ENCODE data around the gene SLC35F1. TPM values are rescaled to one million over a fixed set of nuclear protein-coding genes. Genes with fewer than 3 reads are reported as not detected.

The SLC35F1 gene
- total and polyA plus RNA-seq, 3 experiments from 2014 or later: not detected

DNA sequence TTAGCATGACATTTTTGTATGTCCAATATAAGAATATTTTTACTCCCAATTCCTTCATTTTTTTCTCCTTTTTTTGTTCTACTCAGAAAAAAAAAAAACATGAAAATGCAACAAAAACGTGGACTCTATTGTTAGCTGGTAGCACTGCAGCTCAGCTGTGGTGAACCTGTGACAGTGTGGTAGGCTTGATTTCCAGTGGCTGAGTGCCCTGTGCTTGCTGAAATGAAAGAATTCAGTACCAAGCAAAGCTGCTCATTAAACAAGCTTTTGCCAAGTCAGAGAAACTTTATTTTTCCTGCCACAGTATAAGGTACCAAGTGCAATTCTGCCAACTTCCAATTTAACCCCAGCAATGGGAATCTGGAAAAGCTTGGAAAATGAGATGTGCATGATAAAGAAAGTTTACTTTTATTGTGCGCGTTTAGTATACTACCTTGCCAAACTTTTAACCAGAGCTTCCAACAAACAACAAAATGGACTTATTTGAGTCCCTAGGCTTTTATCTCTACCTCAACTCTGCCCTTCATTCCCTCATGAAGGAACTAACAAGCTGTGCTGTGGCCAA is 215.2 kb downstream of the SLC35F1 start:
- H3K4me1 ChIP-seq (ENCODE audit: insufficient read depth, low read length): no peaks in the 10 kb centered on the region
- H3K4me3 Mint-ChIP-seq: no peak overlapping the region
- no peaks in the 10 kb centered on the region for H3K9me3 ChIP-seq (ENCODE audit: low read length)
- no peaks in the 10 kb centered on the region for H3K36me3 Mint-ChIP-seq
- ChIA-PET CTCF (no interaction called here), POLR2A (no interaction called here)
- no peak overlapping the region for H3K27ac Mint-ChIP-seq
- H3K36me3 ChIP-seq (ENCODE audit: insufficient read depth, low read length): no peaks in the 10 kb centered on the region
- peaks cover 0 to 8% (median 0%) of the 10 kb centered on the region in 3 donors for H3K4me1 Mint-ChIP-seq
- H3K27me3 ChIP-seq (ENCODE audit: insufficient read depth, low read length, poor library complexity, severe bottlenecking): no peaks in the 10 kb centered on the region
- no peaks in the 10 kb centered on the region for H3K9me3 Mint-ChIP-seq
- H3K27ac ChIP-seq (ENCODE audit: low read depth, low read length): no peak overlapping the region
- H3K27me3 Mint-ChIP-seq: peaks cover 3 to 12% of the 10 kb centered on the region in 2 donors
- H3K4me3 ChIP-seq (ENCODE audit: low read length): no peak overlapping the region
- DNase-seq: no peak

DNA sequence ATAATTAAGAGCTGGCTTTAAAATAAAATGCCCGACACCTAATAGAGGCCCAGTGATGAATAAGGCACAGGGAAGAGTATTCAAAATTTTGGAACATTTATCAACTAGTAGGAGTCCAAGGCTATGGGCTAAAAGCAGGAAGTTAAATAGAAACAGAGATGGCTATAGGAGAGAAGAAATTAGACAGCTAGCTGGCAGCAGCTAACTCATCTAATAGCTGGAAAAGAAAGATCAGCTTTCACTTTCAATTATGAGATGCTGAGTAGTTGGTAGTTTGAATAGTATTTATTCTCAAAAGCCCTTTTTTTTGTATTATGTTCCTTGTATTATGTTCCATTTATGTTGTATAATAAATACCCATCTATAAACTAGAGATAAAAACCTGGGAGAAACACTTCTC is 215.7 kb downstream of the SLC35F1 start:
- H3K36me3 Mint-ChIP-seq: no peaks in the 10 kb centered on the region
- peaks cover 0 to 8% (median 0%) of the 10 kb centered on the region in 3 donors for H3K4me1 Mint-ChIP-seq
- Histone ChIP-seq H3K9me3 (ENCODE audit: low read length) (no peaks in the 10 kb centered on the region), H3K27ac (ENCODE audit: low read depth, low read length) (no peak overlapping the region), H3K27me3 (ENCODE audit: insufficient read depth, low read length, poor library complexity, severe bottlenecking) (no peaks in the 10 kb centered on the region), H3K4me3 (ENCODE audit: low read length) (no peak overlapping the region), H3K4me1 (ENCODE audit: insufficient read depth, low read length) (no peaks in the 10 kb centered on the region), H3K36me3 (ENCODE audit: insufficient read depth, low read length) (no peaks in the 10 kb centered on the region)
- POLR2A ChIA-PET: no interaction called here
- peaks cover 3 to 12% of the 10 kb centered on the region in 2 donors for H3K27me3 Mint-ChIP-seq
- CTCF ChIA-PET: no interaction called here
- DNase-seq: no peak
- no peaks in the 10 kb centered on the region for H3K9me3 Mint-ChIP-seq
- no peak overlapping the region for H3K27ac Mint-ChIP-seq
- H3K4me3 Mint-ChIP-seq: no peak overlapping the region

- no peak for DNase-seq
- ChIA-PET CTCF (no interaction called here), POLR2A (no interaction called here)
- Histone ChIP-seq H3K9me3 (ENCODE audit: low read length) (no peaks in the 10 kb centered on the region), H3K27me3 (ENCODE audit: insufficient read depth, low read length, poor library complexity, severe bottlenecking) (no peaks in the 10 kb centered on the region), H3K27ac (ENCODE audit: low read depth, low read length) (no peak overlapping the region), H3K36me3 (ENCODE audit: insufficient read depth, low read length) (no peaks in the 10 kb centered on the region), H3K4me1 (ENCODE audit: insufficient read depth, low read length) (no peaks in the 10 kb centered on the region), H3K4me3 (ENCODE audit: low read length) (no peak overlapping the region)
- Mint-ChIP-seq H3K4me1 (peaks cover 0 to 8% (median 0%) of the 10 kb centered on the region in 3 donors), H3K4me3 (no peak overlapping the region), H3K27me3 (peaks cover 3 to 12% of the 10 kb centered on the region in 2 donors), H3K27ac (no peak overlapping the region), H3K36me3 (no peaks in the 10 kb centered on the region), H3K9me3 (no peaks in the 10 kb centered on the region)
Measured at GRCh38 chr6:118123503-118124037, 216.5 kb downstream of the SLC35F1 start.

DNA sequence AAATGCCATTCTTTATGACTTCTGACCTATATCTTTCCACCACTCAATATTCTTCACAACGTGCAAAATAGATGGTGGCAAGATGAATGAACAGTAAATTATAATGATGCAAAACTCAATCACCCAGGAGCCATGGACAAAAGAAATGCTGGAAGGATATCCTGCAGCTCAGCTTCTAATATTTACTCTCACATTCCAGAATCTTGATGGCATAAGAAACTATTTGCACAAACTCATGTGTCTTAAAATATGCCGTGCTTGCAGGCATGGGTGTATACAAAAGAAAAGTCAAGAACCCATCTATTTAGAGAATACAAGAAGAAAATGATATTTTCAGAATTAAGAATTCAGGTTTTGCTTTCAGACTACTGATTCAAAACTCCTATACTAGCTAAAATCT is 217.8 kb downstream of the SLC35F1 start:
- no peaks in the 10 kb centered on the region for H3K36me3 Mint-ChIP-seq
- ChIA-PET CTCF (no interaction called here), POLR2A (no interaction called here)
- H3K27me3 Mint-ChIP-seq: peaks cover 4 to 17% of the 10 kb centered on the region in 2 donors
- Histone ChIP-seq H3K27me3 (ENCODE audit: insufficient read depth, low read length, poor library complexity, severe bottlenecking) (no peaks in the 10 kb centered on the region), H3K36me3 (ENCODE audit: insufficient read depth, low read length) (no peaks in the 10 kb centered on the region), H3K27ac (ENCODE audit: low read depth, low read length) (no peak overlapping the region), H3K4me3 (ENCODE audit: low read length) (no peak overlapping the region), H3K9me3 (ENCODE audit: low read length) (no peaks in the 10 kb centered on the region), H3K4me1 (ENCODE audit: insufficient read depth, low read length) (no peaks in the 10 kb centered on the region)
- no peak for DNase-seq
- H3K4me3 Mint-ChIP-seq: no peak overlapping the region
- no peak overlapping the region for H3K27ac Mint-ChIP-seq
- H3K9me3 Mint-ChIP-seq: no peaks in the 10 kb centered on the region
- peaks cover 0 to 8% (median 0%) of the 10 kb centered on the region in 3 donors for H3K4me1 Mint-ChIP-seq

DNA sequence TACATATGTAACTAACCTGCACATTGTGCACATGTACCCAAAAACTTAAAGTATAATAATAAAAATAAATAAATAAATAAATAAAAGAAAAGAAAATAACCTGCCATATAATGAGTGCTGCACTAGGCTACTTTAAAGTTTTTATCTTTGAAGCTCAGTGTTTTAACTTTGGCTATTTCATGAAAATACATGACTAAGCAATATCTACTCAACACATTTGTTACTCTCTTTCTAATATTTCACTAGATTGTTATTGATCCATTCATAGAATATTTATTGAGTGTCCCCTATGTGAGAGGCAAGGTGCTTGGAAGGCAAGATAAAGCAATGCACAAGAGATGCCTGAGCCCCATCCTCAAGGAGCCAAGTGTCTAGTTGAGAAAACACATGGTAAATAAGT is 221.7 kb downstream of the SLC35F1 start:
- Mint-ChIP-seq H3K4me1 (no peaks in the 10 kb centered on the region), H3K27me3 (peaks cover 4 to 16% of the 10 kb centered on the region in 2 donors), H3K27ac (no peak overlapping the region), H3K36me3 (no peaks in the 10 kb centered on the region), H3K9me3 (no peaks in the 10 kb centered on the region), H3K4me3 (no peak overlapping the region)
- no peaks in the 10 kb centered on the region for H3K36me3 ChIP-seq (ENCODE audit: insufficient read depth, low read length)
- POLR2A ChIA-PET: no interaction called here
- CTCF ChIA-PET: no interaction called here
- no peak for DNase-seq
- no peaks in the 10 kb centered on the region for H3K27me3 ChIP-seq (ENCODE audit: insufficient read depth, low read length, poor library complexity, severe bottlenecking)
- H3K27ac ChIP-seq (ENCODE audit: low read depth, low read length): no peak overlapping the region
- H3K4me1 ChIP-seq (ENCODE audit: insufficient read depth, low read length): no peaks in the 10 kb centered on the region
- no peak overlapping the region for H3K4me3 ChIP-seq (ENCODE audit: low read length)
- no peaks in the 10 kb centered on the region for H3K9me3 ChIP-seq (ENCODE audit: low read length)

- no peak for DNase-seq
- ChIA-PET CTCF (no interaction called here), POLR2A (no interaction called here)
- Mint-ChIP-seq H3K36me3 (no peaks in the 10 kb centered on the region), H3K4me3 (no peak overlapping the region), H3K4me1 (no peaks in the 10 kb centered on the region), H3K9me3 (no peaks in the 10 kb centered on the region), H3K27ac (no peak overlapping the region), H3K27me3 (peaks cover 5 to 13% of the 10 kb centered on the region in 2 donors)
- no peaks in the 10 kb centered on the region for H3K36me3 ChIP-seq (ENCODE audit: insufficient read depth, low read length)
- no peak overlapping the region for H3K4me3 ChIP-seq (ENCODE audit: low read length)
- H3K9me3 ChIP-seq (ENCODE audit: low read length): no peaks in the 10 kb centered on the region
- H3K27me3 ChIP-seq (ENCODE audit: insufficient read depth, low read length, poor library complexity, severe bottlenecking): no peaks in the 10 kb centered on the region
- H3K4me1 ChIP-seq (ENCODE audit: insufficient read depth, low read length): no peaks in the 10 kb centered on the region
- no peak overlapping the region for H3K27ac ChIP-seq (ENCODE audit: low read depth, low read length)
Measured at GRCh38 chr6:118134206-118134605, 227.1 kb downstream of the SLC35F1 start.

GRCh38 chr6:118134736-118135135 is 227.7 kb downstream of the SLC35F1 start:
- Histone ChIP-seq H3K36me3 (ENCODE audit: insufficient read depth, low read length) (no peaks in the 10 kb centered on the region), H3K9me3 (ENCODE audit: low read length) (no peaks in the 10 kb centered on the region), H3K27me3 (ENCODE audit: insufficient read depth, low read length, poor library complexity, severe bottlenecking) (no peaks in the 10 kb centered on the region), H3K27ac (ENCODE audit: low read depth, low read length) (no peak overlapping the region), H3K4me1 (ENCODE audit: insufficient read depth, low read length) (no peaks in the 10 kb centered on the region), H3K4me3 (ENCODE audit: low read length) (no peak overlapping the region)
- ChIA-PET POLR2A (no interaction called here), CTCF (no interaction called here)
- H3K27me3 Mint-ChIP-seq: peaks cover 3 to 12% of the 10 kb centered on the region in 2 donors
- H3K4me3 Mint-ChIP-seq: no peak overlapping the region
- no peaks in the 10 kb centered on the region for H3K9me3 Mint-ChIP-seq
- no peaks in the 10 kb centered on the region for H3K4me1 Mint-ChIP-seq
- H3K27ac Mint-ChIP-seq: no peak overlapping the region
- H3K36me3 Mint-ChIP-seq: no peaks in the 10 kb centered on the region
- no peak for DNase-seq

DNA sequence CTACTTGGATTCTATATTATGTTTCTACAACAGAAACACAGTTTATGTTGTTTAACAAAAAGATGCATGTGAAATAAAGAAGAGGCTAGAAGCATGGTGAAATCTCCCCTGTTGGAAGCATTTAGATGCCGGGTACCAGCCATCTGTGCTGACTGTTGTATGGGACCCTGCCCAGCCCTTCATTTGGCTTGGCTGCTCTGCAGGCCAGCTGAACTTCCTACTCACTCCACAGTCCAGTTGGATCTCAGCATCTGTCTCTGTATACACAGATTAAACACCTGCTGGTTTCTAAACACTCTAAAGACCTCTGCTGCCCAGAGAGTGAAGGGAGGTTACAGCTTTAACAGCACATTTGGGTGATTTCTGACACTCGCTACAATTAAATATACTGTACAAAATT is 228.3 kb downstream of the SLC35F1 start:
- no peak overlapping the region for H3K27ac Mint-ChIP-seq
- no peak for DNase-seq
- H3K4me1 Mint-ChIP-seq: no peaks in the 10 kb centered on the region
- H3K4me3 ChIP-seq (ENCODE audit: low read length): no peak overlapping the region
- no peaks in the 10 kb centered on the region for H3K4me1 ChIP-seq (ENCODE audit: insufficient read depth, low read length)
- no peaks in the 10 kb centered on the region for H3K9me3 ChIP-seq (ENCODE audit: low read length)
- peaks cover 3 to 12% of the 10 kb centered on the region in 2 donors for H3K27me3 Mint-ChIP-seq
- no peaks in the 10 kb centered on the region for H3K36me3 ChIP-seq (ENCODE audit: insufficient read depth, low read length)
- H3K4me3 Mint-ChIP-seq: no peak overlapping the region
- ChIA-PET CTCF (no interaction called here), POLR2A (no interaction called here)
- no peak overlapping the region for H3K27ac ChIP-seq (ENCODE audit: low read depth, low read length)
- no peaks in the 10 kb centered on the region for H3K27me3 ChIP-seq (ENCODE audit: insufficient read depth, low read length, poor library complexity, severe bottlenecking)
- no peaks in the 10 kb centered on the region for H3K36me3 Mint-ChIP-seq
- H3K9me3 Mint-ChIP-seq: no peaks in the 10 kb centered on the region

Measured in CD8-positive, alpha-beta memory T cell (primary cell).